ENCODE data around the gene GOLGA8M. TPM values are rescaled to one million over a fixed set of nuclear protein-coding genes. Genes with fewer than 3 reads are reported as not detected.
A peak's percentile ranks its signal among the peaks of the same experiment; 100 is the strongest.
"Not testable (repeated sequence)": the region's sequence is repeated elsewhere in the genome, so short reads cannot be mapped to it uniquely, and the experiment has no call there.

Gene GOLGA8M
- total RNA-seq, 6 experiments from 2014 or later, result 0.10 to 0.57 (median 0.31) TPM; not detected in 2

DNA sequence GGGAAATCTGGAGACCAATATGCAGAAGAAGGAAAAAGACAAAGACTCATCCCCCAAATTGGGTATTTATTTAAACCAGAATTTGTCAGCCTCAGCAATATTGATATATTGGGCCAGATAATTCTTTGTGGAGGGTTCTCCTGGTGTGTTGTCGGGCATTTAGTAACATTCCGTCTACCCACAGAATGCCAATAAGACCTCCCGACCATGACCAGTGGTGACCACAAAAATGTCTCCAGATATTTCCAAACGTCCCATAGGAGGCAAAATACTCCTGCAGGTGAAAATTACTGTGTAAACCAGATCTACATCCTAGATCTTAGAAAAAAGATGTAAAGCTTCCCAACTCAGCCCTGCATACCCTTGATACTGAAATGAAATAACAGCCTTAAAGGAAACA is 2.0 kb upstream of the GOLGA8M start:
- H3K36me3 Mint-ChIP-seq (ENCODE audit: low read depth); DNase-seq; H3K27me3 Mint-ChIP-seq (ENCODE audit: insufficient read depth); H3K9me3 Mint-ChIP-seq; H3K27ac Mint-ChIP-seq; H3K4me1 Mint-ChIP-seq (ENCODE audit: low read depth); H3K4me3 Mint-ChIP-seq: not testable (repeated sequence)

DNA sequence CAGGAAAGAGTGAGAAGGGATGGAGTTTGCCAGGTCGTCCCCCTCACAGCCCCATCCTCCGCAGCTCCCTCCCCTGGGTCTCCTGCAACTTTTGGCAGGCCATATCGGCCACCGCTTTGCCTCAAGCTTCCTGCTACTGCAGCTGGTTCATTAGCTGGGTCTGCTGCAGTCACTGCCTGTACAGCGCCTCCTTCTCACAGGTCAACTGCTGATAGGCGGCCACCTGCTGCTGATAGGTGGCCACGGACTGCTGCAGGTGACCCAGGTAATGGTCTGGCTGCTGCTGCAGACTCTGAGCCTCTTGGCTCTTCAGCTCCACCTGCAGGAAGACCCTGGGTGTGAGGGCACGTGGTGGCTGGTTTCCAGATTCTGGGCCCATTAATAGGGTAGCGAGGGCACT is 8.3 kb downstream of the GOLGA8M start:
- H3K27me3 Mint-ChIP-seq (ENCODE audit: insufficient read depth); H3K36me3 Mint-ChIP-seq (ENCODE audit: low read depth); H3K4me1 Mint-ChIP-seq (ENCODE audit: low read depth); DNase-seq; H3K9me3 Mint-ChIP-seq; H3K27ac Mint-ChIP-seq; H3K4me3 Mint-ChIP-seq: not testable (repeated sequence)
- TF ChIP-seq, protein P1, sequence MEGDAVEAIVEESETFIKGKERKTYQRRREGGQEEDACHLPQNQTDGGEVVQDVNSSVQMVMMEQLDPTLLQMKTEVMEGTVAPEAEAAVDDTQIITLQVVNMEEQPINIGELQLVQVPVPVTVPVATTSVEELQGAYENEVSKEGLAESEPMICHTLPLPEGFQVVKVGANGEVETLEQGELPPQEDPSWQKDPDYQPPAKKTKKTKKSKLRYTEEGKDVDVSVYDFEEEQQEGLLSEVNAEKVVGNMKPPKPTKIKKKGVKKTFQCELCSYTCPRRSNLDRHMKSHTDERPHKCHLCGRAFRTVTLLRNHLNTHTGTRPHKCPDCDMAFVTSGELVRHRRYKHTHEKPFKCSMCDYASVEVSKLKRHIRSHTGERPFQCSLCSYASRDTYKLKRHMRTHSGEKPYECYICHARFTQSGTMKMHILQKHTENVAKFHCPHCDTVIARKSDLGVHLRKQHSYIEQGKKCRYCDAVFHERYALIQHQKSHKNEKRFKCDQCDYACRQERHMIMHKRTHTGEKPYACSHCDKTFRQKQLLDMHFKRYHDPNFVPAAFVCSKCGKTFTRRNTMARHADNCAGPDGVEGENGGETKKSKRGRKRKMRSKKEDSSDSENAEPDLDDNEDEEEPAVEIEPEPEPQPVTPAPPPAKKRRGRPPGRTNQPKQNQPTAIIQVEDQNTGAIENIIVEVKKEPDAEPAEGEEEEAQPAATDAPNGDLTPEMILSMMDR (IDR thresholded peaks at IDR 0.05), result 0 out of 2 replicates have a peak, but pooled peaks have one; percentile 13

DNA sequence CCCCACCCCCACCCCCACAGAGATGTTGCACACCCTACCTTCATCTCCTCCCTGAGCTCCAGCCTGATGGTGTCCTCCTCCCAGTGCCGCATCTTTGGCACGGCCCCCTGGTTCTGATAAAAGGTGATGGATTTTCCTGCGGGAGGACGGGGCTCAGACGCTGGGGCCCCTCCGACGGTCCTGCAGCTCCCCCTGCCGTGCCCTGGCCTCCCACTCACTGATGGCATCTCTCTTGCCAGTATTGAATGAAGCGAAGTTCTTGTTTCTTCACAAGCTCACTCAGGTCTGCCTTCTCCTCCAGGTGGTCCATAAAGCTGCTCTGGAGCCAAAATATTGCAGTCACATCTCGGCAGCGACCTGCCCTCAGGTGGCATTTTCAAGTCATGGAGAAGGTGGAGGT is 9.8 kb downstream of the GOLGA8M start:
- not testable (repeated sequence) for H3K4me3 Mint-ChIP-seq; H3K27me3 Mint-ChIP-seq (ENCODE audit: insufficient read depth); H3K4me1 Mint-ChIP-seq (ENCODE audit: low read depth); H3K36me3 Mint-ChIP-seq (ENCODE audit: low read depth); H3K9me3 Mint-ChIP-seq; H3K27ac Mint-ChIP-seq; DNase-seq

DNA sequence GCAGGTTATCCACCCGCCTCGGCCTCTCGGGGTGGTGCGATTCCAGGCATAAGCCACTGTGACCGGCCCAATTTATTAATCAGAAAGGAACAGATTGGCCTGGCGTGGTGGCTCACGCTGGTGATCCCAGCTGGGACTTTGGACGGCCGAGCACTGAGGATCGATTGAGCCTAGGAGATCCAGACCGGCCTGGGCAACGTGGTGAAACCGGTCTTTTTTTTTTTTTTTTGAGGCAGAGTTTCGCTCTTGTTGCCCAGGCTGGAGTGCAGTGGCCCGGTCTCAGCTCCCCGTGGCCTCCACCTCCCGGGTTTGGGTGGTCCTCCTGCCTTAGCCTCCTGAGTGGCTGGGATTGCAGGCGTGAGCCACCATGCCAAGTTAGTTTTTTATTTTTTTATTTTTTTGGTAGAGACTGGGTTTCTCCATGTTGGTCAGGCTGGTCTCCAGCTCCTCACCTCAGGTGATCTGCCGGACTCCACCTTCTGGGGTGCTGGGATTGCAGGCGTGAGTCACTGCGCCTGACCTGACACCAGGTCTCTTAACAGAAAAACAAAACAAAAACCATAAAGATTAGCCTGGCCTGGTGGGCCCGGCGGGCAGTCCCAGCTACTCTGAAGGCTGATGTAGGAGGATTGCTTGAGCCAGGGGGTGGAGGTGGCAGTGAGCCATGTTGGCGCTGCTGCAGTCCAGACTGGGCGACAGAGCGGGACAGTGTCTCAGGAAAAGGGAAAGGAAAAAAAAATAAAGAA is 18.0 kb downstream of the GOLGA8M start:
- H3K4me3 Mint-ChIP-seq; DNase-seq; H3K4me1 Mint-ChIP-seq (ENCODE audit: low read depth); H3K9me3 Mint-ChIP-seq; H3K36me3 Mint-ChIP-seq (ENCODE audit: low read depth); H3K27me3 Mint-ChIP-seq (ENCODE audit: insufficient read depth); H3K27ac Mint-ChIP-seq: not testable (repeated sequence)

DNA sequence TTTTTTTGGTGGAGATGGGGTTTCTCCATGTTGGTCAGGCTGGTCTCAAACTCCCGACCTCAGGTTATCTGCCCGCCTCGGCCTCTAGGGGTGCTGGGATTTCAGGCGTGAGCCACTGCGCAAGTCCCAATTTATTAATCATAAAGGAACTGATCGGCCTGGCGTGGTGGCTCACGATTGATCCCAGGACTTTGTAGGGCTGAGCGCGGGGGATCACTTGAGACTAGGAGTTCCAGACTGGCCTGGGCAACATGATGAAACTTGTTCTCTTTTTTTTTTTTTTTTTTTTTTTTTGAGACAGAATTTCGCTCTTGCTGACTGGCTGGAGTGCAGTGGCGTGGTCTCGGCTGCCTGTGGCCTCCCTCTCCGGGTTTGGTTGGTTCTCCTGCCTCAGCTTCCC is 19.2 kb downstream of the GOLGA8M start:
- not testable (repeated sequence) for H3K27me3 Mint-ChIP-seq (ENCODE audit: insufficient read depth); H3K4me3 Mint-ChIP-seq; H3K36me3 Mint-ChIP-seq (ENCODE audit: low read depth); H3K9me3 Mint-ChIP-seq; H3K27ac Mint-ChIP-seq; DNase-seq; H3K4me1 Mint-ChIP-seq (ENCODE audit: low read depth)

DNA sequence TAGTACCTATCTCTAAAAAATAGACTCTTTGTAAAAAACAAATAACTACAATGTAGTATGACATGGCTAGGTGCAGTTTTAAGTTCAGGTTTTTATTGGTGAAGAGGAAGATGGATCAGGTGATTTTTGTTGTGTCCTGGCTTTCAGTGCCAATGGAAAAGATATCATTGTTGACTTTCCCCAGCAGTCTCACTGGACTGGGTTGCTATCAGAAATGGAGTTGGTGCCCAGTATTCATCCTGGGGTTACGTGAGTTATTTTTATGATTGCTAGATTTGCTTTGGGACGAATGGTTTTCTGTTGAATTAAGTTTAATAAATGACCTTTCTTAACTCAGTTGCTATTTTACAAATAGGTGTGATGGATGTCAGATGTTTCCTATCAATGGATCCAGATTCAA is 38.7 kb downstream of the GOLGA8M start:
- not testable (repeated sequence) for H3K9me3 Mint-ChIP-seq; H3K27ac Mint-ChIP-seq; H3K36me3 Mint-ChIP-seq (ENCODE audit: low read depth); DNase-seq; H3K27me3 Mint-ChIP-seq (ENCODE audit: insufficient read depth); H3K4me3 Mint-ChIP-seq; H3K4me1 Mint-ChIP-seq (ENCODE audit: low read depth)

DNA sequence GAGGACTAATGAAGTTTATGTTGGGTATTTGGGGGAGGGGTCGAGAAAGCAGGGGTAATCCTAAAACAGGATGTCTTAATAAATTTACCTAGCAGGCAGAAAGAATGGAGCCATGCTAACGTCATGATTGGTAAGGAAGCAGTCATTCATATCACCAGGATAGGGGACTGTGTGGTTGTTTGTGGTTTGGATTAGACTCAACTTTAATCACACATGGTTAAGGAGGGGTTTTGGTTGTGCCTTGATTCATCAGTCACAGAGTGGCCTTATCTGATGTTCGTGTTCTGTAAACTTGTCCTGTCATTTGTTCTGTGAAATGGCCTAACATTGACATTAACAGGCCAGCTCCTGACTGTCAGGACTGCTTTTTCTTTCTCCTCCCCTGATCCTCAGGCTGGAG is 40.1 kb downstream of the GOLGA8M start:
- not testable (repeated sequence) for DNase-seq; H3K9me3 Mint-ChIP-seq; H3K36me3 Mint-ChIP-seq (ENCODE audit: low read depth); H3K4me1 Mint-ChIP-seq (ENCODE audit: low read depth); H3K4me3 Mint-ChIP-seq; H3K27me3 Mint-ChIP-seq (ENCODE audit: insufficient read depth); H3K27ac Mint-ChIP-seq

DNA sequence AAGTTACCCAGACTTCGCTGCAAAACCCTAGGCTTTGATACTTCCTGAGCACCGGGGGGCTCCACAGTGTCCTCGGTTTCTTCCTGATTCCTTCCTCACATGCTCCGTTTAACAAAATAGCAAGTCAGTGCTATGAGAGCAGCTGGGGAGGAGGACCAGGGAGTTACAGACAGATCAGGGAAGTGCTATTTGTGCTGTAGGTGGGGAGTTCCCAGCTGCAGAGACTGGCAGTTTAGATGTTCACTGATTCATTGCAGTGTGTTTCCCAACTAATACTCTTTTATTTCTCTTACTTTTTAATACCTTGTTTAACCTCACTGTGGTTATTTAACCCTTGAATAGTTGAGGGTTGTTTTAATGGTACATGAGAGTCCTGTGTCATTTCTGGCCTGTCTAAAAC is 45.8 kb downstream of the GOLGA8M start:
- DNase-seq; H3K4me1 Mint-ChIP-seq (ENCODE audit: low read depth); H3K36me3 Mint-ChIP-seq (ENCODE audit: low read depth); H3K27ac Mint-ChIP-seq; H3K27me3 Mint-ChIP-seq (ENCODE audit: insufficient read depth); H3K9me3 Mint-ChIP-seq; H3K4me3 Mint-ChIP-seq: not testable (repeated sequence)

DNA sequence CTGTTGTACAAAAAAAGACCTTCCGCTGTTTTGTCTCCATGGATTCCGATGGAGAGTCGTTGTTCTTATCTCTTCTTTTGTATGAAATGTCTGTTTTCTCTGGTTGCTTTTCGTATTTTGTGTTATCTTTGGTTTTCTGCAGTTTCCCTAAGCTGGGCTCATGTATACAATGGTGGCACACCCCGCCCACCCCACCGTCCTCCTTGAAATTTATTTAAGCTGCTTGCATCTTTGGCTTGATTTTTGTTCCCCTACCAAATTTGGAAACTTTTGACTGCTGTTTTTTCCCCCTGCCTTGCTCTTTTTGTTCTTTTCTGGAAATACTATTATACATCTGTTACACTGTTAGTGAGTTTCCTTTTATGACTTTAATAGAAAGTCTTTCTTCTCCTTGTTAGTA is 47.6 kb downstream of the GOLGA8M start:
- not testable (repeated sequence) for H3K27ac Mint-ChIP-seq, DNase-seq

DNA sequence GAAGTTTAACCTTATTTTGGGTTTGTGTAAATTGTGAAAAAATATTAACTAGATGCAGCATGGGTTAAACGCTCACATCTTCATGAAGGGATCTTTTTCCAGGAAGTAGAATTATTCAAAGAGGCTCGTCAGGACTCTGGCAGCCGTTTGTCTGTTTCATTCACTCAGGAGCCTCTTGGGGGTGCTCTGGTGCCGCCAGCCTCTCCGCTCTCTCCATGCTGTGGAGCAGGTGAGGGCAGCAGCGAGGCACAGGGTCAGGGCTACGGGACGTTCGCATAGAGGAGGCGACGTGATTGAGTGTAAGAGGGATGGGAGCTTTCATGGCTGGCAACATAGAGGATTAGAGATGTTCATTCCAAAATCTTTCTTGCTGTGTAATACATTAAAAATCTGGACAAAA is 48.5 kb downstream of the GOLGA8M start:
- not testable (repeated sequence) for H3K27ac Mint-ChIP-seq; H3K36me3 Mint-ChIP-seq (ENCODE audit: low read depth); H3K27me3 Mint-ChIP-seq (ENCODE audit: insufficient read depth); H3K4me1 Mint-ChIP-seq (ENCODE audit: low read depth); H3K4me3 Mint-ChIP-seq; DNase-seq; H3K9me3 Mint-ChIP-seq

More for the DNA sequence above, 47.6 kb downstream of the GOLGA8M start:
- not testable (repeated sequence) for H3K9me3 Mint-ChIP-seq; H3K4me3 Mint-ChIP-seq; H3K4me1 Mint-ChIP-seq (ENCODE audit: low read depth); H3K36me3 Mint-ChIP-seq (ENCODE audit: low read depth); H3K27me3 Mint-ChIP-seq (ENCODE audit: insufficient read depth)

DNA sequence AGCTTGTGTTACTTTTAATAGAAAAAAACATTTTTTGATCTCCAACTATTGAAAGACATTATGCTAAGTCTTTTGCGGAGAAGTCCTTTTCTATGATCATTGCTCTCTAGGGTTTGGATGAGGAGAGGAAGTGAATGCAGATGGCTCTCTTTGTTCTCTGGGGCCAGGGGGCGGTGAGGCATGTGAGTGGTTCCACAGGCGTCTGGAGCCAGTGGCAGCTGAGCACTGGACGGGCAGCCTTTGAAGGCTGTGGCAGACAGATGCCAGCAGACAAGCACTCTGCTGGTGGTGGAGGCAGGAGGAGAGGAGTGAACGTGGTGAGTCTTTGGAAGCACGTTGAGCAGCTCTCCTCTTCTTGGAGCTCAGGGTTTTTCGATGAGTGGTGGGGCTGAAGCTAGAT is 51.5 kb downstream of the GOLGA8M start:
- not testable (repeated sequence) for H3K36me3 Mint-ChIP-seq (ENCODE audit: low read depth); H3K9me3 Mint-ChIP-seq; DNase-seq; H3K27me3 Mint-ChIP-seq (ENCODE audit: insufficient read depth); H3K27ac Mint-ChIP-seq; H3K4me1 Mint-ChIP-seq (ENCODE audit: low read depth); H3K4me3 Mint-ChIP-seq

DNA sequence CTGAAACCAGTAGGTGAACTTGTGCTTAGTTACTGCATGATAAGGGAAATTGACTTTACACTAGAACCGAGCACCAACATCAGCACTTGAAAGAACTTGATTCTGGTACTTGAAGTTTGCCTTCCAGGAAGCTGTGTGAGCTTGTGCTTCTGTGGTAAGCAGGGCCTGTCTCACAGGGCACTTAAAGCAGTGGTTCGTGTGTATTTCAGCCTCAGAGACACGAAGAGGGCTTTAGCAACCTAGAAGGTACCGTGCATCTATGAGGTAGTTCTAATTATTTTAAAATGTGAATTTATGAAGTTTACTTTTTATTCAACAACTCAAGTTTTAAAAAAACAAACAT is 56.2 kb downstream of the GOLGA8M start:
- H3K9me3 Mint-ChIP-seq; H3K4me1 Mint-ChIP-seq (ENCODE audit: low read depth); H3K36me3 Mint-ChIP-seq (ENCODE audit: low read depth); H3K27me3 Mint-ChIP-seq (ENCODE audit: insufficient read depth); H3K4me3 Mint-ChIP-seq; DNase-seq; H3K27ac Mint-ChIP-seq: not testable (repeated sequence)

DNA sequence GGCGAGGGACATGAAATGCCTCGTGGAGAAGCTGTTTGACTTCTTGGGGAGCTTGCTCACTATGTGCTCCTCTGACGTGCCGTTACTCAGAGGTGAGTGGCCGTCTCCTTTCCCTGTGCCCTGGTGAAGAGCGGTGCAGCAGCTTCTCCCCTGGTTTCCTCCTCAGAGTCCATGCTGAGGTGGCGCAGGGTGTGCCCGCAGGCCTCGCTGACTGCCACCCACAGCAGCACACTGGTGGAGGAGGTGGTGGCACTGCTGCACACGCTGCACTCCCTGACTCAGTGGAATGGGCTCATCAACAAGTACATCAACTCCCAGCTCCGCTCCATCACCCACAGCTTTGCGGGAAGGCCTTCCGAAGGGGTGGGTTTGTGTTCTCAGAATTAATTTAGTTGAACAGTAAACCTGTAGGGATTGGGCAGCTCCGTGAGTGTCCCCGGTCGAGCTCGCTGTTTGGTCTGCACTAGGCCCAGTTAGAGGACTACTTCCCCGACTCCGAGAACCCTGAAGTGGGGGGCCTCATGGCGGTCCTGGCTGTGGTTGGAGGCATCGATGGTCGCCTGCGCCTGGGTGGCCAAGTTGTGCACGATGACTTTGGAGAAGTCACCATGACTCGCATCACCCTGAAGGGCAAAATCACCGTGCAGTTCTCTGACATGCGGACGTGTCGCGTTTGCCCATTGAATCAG is 56.7 kb downstream of the GOLGA8M start:
- not testable (repeated sequence) for H3K36me3 Mint-ChIP-seq (ENCODE audit: low read depth); H3K4me3 Mint-ChIP-seq; DNase-seq; H3K27me3 Mint-ChIP-seq (ENCODE audit: insufficient read depth); H3K9me3 Mint-ChIP-seq; H3K27ac Mint-ChIP-seq; H3K4me1 Mint-ChIP-seq (ENCODE audit: low read depth)
